NCI-H2107 treated with DMSO at 0.1 percent for 48 hours (cell line): ENCODE data around the gene PRAMEF2.
"Not testable (repeated sequence)": the region's sequence is repeated elsewhere in the genome, so short reads cannot be mapped to it uniquely, and the experiment has no call there.

Experiments
- DNase-seq: peaks from one replicate; lab custom pipeline; 2025; ENCODE audit not compliant: unreplicated experiment; lab: John Stamatoyannopoulos, UW

PRAMEF2 gene, protein sequence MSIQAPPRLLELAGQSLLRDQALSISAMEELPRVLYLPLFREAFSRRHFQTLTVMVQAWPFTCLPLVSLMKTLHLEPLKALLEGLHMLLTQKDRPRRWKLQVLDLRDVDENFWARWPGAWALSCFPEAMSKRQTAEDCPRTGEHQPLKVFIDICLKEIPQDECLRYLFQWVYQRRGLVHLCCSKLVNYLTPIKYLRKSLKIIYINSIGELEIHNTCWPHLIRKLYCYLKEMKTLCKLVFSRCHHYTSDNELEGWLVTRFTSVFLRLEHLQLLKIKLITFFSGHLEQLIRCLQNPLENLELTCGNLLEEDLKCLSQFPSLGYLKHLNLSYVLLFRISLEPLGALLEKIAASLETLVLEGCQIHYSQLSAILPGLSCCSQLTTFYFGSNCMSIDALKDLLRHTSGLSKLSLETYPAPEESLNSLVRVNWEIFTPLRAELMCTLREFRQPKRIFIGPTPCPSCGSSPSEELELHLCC

DNA sequence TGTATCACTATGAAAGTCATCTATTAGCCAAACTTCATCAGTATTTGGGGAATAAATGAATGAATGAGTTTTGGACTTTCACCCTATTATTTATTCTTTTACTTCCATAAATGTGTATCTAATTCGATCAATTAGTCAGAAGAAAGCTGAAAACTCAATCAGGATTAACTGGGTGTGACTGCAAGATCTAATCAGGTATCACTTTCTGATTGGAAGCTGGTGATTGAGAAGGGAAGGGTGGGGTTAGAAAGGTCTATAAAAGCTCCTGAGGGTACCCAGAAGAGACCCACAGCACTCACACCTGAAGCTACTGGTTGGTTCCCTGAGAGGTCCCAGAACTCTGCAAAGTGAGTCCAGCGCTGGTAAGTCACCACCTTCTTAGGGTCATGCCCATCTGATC is at the start of gene PRAMEF2:
Gene PRAMEF2 (plus strand): TSS at position 301 of the 400 bp plus-strand sequence. CDS start 1,924 bp downstream, outside the sequence.
- DNase-seq: not testable (repeated sequence)

DNA sequence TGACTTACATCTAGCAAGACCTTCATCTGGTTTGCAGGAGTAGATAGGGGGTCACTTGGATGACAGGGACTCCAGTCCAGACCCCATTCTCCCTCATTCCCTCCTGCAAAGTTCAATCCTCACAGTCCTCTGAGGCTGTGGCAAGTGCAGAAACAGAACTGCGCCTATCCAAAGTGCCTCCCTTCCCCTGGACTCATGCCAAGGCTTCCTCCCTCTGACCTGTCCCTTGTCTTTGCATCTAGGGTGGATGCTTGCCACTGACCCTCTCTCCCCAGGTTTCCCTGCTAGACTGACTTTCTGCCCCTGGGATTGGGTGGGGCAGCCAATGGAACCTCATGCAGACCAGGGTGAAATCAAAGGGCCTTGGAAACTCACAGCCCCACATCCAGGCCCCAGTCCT is 47.0 kb upstream of the PRAMEF2 start:
- DNase-seq: no peak

DNA sequence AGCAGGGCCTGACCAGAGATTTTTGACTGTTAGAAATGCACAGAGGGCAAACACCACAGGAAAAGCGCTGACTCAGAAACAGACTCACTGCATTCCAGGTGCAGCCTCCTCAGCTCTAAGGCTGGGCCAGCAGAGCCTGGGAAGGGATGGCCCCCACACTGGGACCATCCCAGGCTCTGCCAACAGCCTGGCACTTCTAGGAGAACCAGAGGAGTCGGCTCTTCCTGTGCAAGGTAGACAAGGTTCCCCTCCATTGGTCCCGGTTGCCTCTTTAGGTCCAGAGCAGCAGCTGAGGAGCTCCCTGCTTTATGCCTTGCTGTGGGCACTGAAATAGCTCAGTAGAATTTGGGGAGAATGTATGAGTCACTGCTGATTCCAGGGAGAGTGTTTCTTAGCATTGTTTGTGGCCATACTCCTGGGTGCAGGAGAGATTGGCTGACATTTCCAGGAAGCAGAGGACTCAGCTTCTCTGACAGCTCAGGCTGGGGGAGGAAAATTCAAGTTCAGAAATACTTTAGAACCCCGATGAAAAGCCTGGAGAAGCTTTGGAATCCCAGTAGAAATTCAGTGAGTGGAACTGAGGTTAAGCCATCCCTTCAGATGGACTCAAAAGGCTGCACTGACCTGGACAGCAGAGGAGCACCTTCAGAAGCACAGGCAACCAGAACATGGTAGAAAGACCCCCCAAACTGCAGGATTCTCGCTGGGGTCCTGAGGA is 46.0 kb upstream of the PRAMEF2 start:
- DNase-seq: no peak

DNA sequence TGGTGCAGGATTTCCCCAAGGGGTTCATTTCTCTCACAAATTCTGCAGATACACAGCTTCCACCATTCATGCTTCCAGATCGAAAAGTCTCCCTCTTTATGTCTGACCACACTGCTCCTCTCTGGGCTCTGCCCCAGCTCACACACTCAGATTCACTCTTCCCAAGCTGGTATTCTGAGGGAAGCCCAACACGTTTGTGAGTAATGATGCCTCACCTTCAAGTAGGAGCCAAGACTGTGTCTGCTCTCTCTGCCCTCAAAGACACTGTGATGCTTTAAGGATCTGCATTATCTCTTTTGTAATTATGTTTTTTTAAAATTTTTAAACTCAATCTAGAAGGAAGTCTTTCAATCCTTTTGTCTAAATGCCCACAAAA is 45.5 kb upstream of the PRAMEF2 start:
- no peak for DNase-seq

- DNase-seq: not testable (repeated sequence)
Measured at GRCh38 chr1:12819061-12819460, 37.8 kb upstream of the PRAMEF2 start.

DNA sequence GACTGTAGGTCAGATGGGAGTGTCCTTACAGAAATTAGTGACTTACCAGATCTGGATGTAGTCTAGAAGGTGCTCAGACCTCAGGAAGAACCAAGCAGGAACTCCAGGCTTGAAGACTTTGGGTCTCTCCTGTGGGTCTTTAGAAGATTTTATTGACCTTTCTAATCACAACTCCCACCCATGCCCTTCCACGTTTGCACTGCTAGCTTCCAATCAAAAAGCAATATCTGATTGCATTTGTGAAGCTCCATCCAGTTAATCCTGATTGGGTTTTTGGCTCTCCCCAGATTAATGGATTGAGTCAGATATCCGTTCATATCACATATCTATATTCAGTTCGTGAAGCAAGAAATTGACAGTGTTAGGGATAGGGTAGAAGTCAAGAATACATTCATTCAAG is 25.6 kb upstream of the PRAMEF2 start, which contains the start of gene PRAMEF11:
Gene PRAMEF11 (minus strand): TSS at position 101 of the 400 bp plus-strand sequence. CDS start 2,621 bp downstream, outside the sequence.
- not testable (repeated sequence) for DNase-seq

- DNase-seq: not testable (repeated sequence)
Measured at GRCh38 chr1:12833251-12833650, 23.6 kb upstream of the PRAMEF2 start.

- not testable (repeated sequence) for DNase-seq
Measured at GRCh38 chr1:12848620-12849019, 8.3 kb upstream of the PRAMEF2 start, which contains the start of gene HNRNPCL1. HNRNPCL1 (minus strand) TSS chr1:12848720; CDS start chr1:12848289, 431 bp downstream.

- DNase-seq: no peak
Measured at GRCh38 chr1:12851779-12852178, 5.1 kb upstream of the PRAMEF2 start.

GRCh38 chr1:12863131-12863880 is 6.4 kb downstream of the PRAMEF2 start:
- not testable (repeated sequence) for DNase-seq

DNA sequence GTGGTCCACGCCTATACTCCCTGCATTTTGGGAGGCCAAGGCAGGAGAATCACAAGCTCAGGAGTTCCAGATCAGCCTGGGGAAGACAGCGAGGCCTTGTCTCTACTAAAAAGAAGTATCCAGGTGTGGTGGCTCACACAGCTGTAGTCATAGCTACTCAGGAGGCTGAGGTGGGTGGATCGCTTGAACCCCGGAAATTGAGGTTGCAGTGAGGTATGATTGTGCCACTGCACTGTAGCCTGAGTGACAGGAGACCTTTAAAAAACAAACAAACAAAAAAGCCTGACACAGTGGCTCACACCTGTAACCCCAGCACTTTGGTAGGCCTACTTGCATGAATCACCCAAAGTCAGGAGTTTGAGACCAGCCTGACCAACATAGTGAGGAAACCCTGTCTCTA is 21.6 kb downstream of the PRAMEF2 start:
- not testable (repeated sequence) for DNase-seq

- not testable (repeated sequence) for DNase-seq
Measured at GRCh38 chr1:12886101-12886500, 29.2 kb downstream of the PRAMEF2 start, which contains the start of gene PRAMEF4. PRAMEF4 (minus strand) TSS chr1:12886201; CDS start chr1:12883394, 2,807 bp downstream.

DNA sequence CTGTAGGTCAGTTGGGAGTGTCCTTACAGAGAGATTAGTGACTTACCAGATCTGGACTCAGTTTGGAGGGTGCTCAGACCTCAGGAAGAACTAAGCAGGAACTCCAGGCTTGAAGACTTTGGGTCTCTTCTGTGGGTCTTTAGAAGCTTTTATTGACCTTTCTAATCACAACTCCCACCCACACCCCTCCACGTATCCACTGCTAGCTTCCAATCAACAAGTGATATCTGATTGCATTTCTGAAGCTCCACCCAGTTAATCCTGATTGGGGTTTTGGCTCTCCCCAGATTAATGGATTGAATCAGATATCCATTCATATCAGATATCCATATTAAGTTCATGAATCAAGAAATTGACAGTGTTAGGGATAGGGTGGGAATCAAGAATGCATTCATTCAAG is 41.3 kb downstream of the PRAMEF2 start, which contains the start of gene PRAMEF10:
Gene PRAMEF10 (minus strand): TSS at position 101 of the 400 bp plus-strand sequence. CDS start 2,423 bp downstream, outside the sequence.
- not testable (repeated sequence) for DNase-seq

DNA sequence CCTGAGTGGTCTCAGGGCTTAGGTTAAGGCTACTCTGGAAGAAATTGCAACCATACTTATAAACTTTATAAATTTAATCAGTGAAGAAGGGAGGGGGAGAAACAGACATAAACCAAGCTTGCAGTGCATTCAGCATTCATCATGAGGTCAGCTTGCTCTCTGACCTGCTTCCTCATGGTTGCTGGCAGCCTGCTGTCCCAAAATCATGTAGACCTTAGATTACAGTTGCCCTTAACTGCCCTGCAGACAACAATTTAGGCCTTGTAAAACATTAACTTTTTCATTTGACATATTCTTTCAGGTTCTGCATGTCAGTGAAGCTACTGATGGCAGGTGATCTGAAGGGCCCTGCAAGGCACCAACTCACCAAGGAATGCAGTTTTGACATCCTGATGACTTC is 42.3 kb downstream of the PRAMEF2 start:
- DNase-seq: not testable (repeated sequence)

GRCh38 chr1:12903793-12904572 is 47.1 kb downstream of the PRAMEF2 start:
- not testable (repeated sequence) for DNase-seq
